SIG-M5 treated with dmso at 0.1 percent for 504 hours (cell line): ENCODE measurements around the gene HMGA1.
"Not testable (repeated sequence)": the region's sequence is repeated elsewhere in the genome, so short reads cannot be mapped to it uniquely, and the experiment has no call there.

Source experiments
- DNase-seq: peaks from one replicate; lab custom pipeline; 2025; ENCODE audit not compliant: unreplicated experiment; lab: John Stamatoyannopoulos, UW

HMGA1 gene

DNA sequence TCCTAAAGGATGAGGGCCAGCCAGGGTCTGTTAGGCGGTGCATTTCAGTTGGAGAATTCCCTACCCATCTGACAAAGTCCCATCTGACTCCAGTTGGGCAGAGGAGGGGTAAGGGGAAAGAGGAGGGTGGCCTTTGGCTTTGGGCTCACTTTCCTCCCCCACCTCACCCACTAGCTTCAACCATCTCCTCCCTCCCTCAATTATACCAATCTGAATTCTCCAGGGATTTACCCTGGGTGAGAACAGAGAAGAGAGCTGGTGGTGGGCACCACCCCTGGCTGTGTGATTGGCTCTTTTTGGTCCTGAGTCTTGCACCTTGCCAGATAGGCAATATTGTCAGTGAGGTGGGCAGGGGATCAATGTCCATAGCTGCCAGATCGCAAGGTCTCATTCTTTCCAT is 3.2 kb downstream of the HMGA1 start:
- DNase-seq: no peak

GRCh38 chr6:34240329-34241248 is 3.9 kb downstream of the HMGA1 start:
- DNase-seq: no peak

DNA sequence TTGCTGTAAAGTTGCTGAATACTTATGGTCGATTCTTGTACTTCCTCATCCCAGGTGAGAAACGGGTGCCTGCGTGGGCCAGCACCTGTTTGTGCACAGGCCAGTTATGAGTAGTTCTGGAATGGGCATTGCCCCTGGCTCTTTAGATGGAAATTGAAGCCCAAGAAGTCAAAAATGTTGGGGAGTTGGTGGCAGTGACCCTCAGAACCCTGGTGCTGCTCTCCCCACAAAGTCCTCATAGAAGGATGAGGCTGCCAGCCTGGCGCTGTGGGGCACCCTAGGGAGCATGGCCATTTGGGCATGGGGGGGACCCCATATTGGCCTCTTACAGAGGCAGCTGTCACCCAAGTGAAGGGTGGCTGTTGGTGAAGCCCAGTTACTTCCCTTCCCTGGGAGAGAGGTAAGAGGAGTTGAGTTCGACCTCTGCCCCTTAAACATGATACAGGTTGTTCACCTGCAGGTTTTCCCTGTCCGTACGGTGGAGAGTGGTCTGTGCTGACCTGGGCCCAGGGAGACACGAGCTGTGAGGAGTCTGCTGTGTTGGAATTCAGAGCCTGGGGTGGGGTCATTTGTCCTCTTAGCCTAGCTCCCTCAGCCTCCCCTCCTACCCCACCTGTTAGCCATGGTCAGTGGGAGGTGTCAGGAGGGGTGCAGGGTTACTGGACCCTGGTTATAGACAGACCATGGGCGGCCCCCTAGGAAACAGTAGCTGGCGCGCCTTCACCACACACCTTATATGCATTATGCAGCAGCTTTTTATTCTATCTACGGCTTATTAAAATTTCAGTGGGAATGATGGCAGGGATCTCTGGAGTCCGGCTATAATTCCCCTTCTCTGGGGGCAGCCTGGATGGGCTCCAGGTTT is 4.9 kb downstream of the HMGA1 start:
- DNase-seq: no peak

DNA sequence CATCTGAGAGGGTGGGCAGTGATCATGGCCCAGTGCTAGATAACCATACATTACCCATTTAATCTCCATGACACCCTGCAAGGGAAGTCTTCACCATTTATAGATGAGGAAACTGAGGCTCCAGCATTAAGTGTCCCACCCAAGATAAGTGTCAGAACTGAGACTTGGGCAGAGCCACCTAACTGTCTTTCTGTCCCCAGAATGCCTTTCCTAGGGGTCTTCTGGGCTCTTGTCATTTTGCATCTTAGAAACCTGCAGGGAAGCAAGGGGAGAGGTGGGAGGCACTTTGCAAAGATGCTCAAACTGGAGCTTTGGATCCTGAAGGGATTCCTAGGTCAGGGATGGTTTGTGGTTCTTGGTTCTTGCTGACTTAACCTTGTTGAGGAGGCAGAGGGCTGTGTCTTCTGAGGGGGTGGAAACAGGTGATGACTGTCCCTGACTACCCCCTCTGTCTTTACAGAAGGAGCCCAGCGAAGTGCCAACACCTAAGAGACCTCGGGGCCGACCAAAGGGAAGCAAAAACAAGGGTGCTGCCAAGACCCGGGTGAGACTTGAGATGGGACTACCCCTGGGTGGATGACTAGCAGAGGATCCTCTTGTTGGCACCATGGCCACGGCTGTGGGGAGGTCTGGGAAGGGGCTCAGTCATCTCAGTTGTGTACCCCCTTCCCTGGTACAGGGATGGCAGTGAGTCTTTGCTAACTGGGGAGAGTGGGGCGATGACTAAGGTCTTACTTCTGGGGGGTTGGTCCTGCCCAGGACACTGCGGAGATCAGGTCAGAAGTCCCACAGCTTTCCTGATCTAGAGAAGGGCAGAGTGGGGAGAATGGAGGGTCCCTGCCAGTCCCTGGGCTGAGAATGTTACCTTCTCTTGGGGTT is 5.8 kb downstream of the HMGA1 start:
- DNase-seq: no peak

- no peak for DNase-seq
Measured at GRCh38 chr6:34243131-34243771, 6.6 kb downstream of the HMGA1 start.

DNA sequence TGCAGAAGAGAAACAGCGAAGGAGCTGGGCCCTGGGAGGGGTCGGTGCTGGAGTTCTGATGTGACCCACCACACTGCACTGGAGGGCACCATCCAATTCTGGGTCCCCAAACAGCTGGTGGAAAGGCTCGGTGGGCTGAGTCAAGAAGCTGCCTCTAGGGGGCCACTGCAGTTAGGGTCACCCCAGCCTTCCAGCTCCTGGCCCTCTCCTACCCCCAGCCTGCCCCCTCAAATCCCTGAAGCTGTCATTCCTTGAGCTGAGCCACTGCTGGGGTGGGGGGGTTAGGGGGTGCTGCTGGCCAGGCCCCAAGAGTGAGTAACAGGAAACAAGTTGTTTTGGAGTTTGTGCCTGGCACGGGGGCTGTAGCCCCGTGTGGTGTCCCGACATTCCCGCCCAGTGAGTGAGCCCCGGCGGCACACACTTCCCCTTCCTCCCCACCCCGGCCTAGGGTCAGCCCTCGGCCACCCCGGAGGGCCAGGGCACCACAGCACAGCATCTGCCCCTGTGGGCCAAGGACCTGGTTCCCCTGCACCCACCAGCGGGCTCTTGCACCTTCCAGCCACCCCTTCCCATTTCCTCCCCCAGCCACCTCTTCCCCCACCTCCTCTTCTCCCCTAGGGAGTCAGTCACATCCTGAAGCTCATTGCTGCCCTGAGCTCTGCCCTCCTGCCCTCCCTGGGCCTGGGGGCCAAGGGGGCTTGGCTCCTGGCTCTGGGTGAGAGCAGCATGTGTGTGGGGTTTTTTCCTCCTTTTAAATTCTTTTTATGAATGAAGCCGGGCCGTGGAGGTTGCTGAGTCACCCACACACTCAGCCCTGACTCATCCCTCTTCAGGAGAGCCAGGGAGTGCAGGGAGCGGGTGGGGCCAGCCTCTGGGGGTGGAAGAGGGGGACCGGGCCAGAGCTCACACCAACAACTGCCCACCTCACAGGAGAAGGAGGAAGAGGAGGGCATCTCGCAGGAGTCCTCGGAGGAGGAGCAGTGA is 7.5 kb downstream of the HMGA1 start:
- DNase-seq: peak; percentile 64

- DNase-seq: not testable (repeated sequence)
Measured at GRCh38 chr6:34245032-34245760, 8.5 kb downstream of the HMGA1 start.

DNA sequence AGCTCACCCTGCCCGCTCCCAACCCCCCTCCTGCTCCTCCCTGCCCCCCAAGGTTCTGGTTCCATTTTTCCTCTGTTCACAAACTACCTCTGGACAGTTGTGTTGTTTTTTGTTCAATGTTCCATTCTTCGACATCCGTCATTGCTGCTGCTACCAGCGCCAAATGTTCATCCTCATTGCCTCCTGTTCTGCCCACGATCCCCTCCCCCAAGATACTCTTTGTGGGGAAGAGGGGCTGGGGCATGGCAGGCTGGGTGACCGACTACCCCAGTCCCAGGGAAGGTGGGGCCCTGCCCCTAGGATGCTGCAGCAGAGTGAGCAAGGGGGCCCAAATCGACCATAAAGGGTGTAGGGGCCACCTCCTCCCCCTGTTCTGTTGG is 9.1 kb downstream of the HMGA1 start:
- not testable (repeated sequence) for DNase-seq

DNA sequence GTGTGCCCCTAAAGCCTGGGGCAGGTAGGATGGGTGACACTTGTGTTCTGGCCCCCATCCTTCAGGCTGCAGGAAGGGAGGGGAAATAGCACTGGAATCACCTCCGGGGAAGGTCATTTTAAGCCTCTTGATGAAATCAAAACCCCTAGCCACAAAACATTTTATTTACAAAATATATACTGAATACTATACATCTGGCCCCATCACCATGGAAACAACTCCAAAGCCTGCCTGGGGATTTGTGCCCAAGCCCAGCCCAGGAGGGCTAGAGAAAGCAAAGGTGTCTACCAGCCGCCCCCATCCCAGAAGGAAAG is 9.5 kb downstream of the HMGA1 start:
- DNase-seq: no peak

GRCh38 chr6:34246563-34247391 is 10.1 kb downstream of the HMGA1 start:
- peak; percentile 25 for DNase-seq

DNA sequence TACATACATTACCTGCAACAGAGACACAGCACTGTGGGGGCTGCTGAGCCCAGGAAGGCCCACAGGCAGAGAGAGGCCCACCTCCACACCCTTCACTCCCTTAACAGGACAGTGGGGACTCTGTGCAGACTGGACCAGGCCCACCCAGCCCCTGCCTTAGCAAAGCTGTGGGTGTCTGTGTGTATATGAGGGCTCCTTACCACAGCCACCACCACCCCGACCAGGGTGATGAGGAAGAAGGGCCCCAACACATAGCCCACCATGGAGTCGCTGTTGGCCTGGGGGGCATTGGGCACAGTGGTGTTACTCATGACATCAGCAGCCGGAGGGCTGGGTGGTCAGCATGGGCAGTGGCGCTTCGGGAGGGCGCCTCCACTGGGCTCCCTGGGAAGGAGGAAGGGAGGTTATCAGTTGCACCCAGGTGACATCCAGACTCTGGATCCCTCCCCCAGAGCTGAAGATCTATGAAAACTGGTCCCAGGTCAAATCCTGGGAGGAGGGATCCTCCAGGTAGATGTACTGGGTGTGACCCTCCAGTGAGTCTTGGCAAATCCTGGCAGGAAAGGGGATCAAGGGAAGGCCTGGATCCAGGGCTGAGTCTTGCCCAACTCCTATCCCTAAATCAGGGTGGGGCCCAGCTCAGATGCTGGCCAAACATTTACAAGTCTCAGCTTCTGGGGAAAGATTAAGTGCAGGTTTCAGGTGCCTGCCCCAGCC is 11.0 kb downstream of the HMGA1 start:
- no peak for DNase-seq

- DNase-seq: no peak
Measured at GRCh38 chr6:34248198-34248726, 11.6 kb downstream of the HMGA1 start.

GRCh38 chr6:34248727-34249468 is 12.2 kb downstream of the HMGA1 start, which contains the start of gene SMIM29:
Gene SMIM29, minus strand, starts transcription at chr6:34249006. Its CDS starts 1,215 bp downstream, at chr6:34247791.
- peak; percentile 89 for DNase-seq

- DNase-seq: no peak
Measured at GRCh38 chr6:34249469-34250261, 13.0 kb downstream of the HMGA1 start.

DNA sequence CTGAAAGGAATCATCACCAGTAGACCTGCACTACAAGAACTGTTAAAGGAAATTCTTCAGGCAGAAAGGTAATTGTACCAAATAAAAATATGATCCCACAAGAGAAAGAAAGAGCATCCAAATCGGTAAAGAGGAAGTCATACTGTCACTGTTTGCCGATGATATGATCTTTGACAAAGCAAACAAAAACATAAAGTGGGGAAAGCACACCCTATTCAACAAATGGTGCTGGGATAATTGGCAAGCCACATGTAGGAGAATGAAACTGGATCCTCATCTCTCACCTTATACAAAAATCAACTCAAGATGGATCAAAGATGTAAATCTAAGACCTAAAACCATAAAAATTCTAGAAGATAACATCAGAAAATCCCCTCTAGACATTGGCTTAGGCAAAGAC is 15.7 kb downstream of the HMGA1 start:
- not testable (repeated sequence) for DNase-seq
